DMS79 (cell line): ENCODE data around the gene NPHP4.

ENCODE experiments used
- DNase-seq: peaks from one replicate; lab custom pipeline; 2025; lab: John Stamatoyannopoulos, UW

NPHP4 gene

GRCh38 chr1:5891736-5892135 lies 100.5 kb downstream of the NPHP4 start:
- DNase-seq, result no peak

GRCh38 chr1:5891137-5891536 lies 101.1 kb downstream of the NPHP4 start:
- DNase-seq, result no peak

- no peak for DNase-seq
Observed at GRCh38 chr1:5890346-5891106, 101.7 kb downstream of the NPHP4 start.

- DNase-seq, result no peak
Observed at GRCh38 chr1:5889901-5890300, 102.3 kb downstream of the NPHP4 start.

- no peak for DNase-seq
Observed at GRCh38 chr1:5889462-5889861, 102.8 kb downstream of the NPHP4 start.

- no peak for DNase-seq
Observed at GRCh38 chr1:5888606-5889211, 103.5 kb downstream of the NPHP4 start.

- no peak for DNase-seq
Observed at GRCh38 chr1:5887971-5888361, 104.3 kb downstream of the NPHP4 start.

GRCh38 chr1:5887349-5887970 lies 104.8 kb downstream of the NPHP4 start:
- DNase-seq, result no peak

GRCh38 chr1:5886541-5887348 lies 105.5 kb downstream of the NPHP4 start:
- no peak for DNase-seq

GRCh38 chr1:5886140-5886483 lies 106.1 kb downstream of the NPHP4 start:
- DNase-seq, result no peak

GRCh38 chr1:5885471-5886139 lies 106.6 kb downstream of the NPHP4 start:
- DNase-seq, result no peak

GRCh38 chr1:5884110-5884509 lies 108.1 kb downstream of the NPHP4 start:
- no peak for DNase-seq

GRCh38 chr1:5883129-5884048 lies 108.8 kb downstream of the NPHP4 start:
- no peak for DNase-seq

- DNase-seq, result no peak
Observed at GRCh38 chr1:5882367-5883128, 109.7 kb downstream of the NPHP4 start.

GRCh38 chr1:5881526-5882222 lies 110.6 kb downstream of the NPHP4 start:
- DNase-seq, result no peak

- DNase-seq, result no peak
Observed at GRCh38 chr1:5880630-5881405, 111.4 kb downstream of the NPHP4 start.

- no peak for DNase-seq
Observed at GRCh38 chr1:5879421-5879820, 112.8 kb downstream of the NPHP4 start.

- DNase-seq, result no peak
Observed at GRCh38 chr1:5878971-5879370, 113.3 kb downstream of the NPHP4 start.
